ENCODE data around the gene TPM1.
"Not testable (repeated sequence)": the region's sequence is repeated elsewhere in the genome, so short reads cannot be mapped to it uniquely, and the experiment has no call there.

The TPM1 gene

DNA sequence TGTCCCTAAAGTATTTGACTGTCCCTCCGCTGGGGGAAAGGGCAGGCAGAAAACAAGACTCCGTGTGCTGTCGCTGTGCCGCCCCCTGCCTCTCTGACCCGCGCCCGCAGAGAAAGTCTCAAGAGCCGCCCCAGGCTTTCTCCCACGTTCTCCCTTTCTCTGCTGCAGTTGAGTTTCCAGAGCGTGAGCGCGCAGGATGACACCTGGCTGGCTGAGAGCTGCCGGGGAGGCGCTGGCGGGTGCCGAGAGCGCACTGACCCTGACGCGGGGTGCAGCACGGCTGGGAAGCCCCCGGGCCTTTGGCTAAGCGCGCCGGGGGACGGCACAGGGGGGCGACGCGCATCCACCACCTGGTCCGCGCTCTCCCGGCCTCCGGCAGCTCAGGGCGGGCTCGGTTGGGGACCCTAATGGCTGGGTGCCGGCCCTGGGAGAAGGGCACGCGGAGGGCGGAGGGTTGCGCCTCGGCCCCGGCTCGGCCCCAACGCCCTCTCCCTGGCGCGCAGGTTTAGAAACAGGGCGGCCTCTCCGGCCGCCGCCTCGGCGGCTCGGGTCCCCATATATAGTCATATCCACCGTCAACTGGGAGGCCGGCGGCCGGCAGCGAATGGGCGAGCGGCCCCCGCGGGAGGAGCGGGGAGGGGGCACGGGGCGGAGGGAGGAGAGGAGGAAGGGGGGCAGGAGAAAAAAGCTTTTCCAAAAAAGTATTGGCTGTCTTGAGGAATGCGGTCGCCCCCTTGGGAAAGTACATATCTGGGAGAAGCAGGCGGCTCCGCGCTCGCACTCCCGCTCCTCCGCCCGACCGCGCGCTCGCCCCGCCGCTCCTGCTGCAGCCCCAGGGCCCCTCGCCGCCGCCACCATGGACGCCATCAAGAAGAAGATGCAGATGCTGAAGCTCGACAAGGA is at the start of gene TPM1:
TSS of gene TPM1 (plus strand) at position 774 of the 903 bp plus-strand sequence. CDS start at position 857, 83 bp downstream.
- no peak for DNase-seq

DNA sequence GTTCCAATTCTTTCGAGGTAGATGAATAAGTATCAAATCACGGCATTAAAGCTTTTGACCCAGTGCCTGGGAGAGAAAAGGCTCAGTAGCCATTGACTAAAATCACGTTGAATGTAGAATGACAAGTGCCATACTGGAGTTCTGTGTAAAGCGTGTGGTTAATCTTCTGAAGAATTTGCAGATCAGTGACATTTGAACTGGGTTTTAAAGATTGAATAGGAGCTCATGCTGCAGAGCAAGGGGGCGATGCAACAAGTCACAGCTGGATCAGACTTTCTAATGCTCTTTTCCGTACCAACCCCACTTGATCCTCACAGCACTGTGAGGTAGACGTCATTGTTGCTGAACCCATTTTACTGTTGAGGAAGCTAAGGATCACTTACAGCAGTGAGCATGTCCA is 49.5 kb upstream of the TPM1 start:
- DNase-seq: no peak

DNA sequence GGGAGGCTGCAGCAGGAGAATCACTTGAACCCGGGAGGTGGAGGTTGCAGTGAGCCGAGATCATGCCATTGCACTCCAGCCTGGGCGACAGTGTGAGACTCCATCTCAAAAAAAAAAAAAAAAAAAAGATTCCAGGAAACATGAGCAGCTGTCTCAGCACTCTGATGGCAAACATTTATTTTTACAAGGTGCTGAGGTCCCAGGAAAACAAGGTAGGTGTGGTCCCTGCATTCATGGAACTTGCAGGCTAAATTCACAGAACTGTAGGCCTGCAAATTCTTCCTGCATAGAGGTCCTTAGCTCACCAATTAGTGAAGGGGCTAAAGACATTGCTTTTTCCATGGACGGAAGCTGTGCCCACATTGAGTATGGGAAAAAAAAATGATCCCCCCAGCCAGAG is 48.9 kb upstream of the TPM1 start:
- DNase-seq: not testable (repeated sequence)

DNA sequence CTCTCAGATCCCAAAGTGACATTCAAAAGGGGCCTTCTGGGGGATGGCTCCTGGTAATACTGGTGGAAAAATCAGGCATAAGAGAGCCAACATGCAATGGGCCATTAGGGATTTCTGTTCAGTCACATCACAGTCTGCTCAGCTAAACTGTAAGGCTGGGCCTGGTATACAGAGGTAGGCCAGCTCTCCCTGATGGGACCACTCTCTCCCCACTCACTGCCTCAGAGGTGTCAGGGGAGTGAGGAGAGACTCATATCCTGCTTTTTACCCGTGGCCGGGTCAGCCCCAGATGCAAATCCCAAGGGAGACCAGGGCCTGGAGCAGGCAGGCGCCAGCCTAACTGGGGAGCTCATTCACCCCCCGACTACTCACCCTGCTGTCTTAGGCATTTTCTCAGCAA is 48.1 kb upstream of the TPM1 start:
- DNase-seq: no peak

DNA sequence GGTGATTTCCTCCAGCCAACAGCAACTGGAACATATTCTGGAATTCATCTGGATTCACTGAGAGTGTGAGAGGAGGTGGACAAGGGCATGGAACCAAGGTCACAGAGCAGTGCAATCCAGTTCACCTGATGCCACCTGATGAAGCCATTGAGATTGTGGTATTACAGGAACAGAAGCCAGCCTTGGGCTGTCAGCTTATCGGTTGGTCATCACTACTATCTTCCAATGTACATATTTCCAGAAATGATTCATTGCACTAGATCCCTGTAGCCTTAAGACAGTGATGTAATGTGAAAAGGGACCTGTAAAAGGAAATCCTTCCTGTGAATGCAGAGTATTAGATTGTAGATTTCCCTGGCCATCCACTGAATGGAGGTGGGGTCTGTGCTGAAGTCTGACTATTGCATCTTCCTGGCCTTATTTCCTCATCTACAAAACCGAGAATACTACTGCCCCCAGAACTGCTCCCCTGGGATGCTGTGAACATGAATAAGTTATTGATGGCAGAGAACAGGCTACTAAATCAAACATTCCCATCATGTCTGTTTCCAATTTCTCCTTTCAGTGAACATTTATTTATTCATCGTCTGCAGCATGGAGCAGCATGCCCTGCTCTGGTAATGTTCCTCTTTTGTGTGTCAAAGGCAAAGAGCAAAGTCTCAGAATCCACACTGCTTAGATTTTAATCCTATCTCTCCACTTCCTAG is 47.4 kb upstream of the TPM1 start:
- DNase-seq: no peak

DNA sequence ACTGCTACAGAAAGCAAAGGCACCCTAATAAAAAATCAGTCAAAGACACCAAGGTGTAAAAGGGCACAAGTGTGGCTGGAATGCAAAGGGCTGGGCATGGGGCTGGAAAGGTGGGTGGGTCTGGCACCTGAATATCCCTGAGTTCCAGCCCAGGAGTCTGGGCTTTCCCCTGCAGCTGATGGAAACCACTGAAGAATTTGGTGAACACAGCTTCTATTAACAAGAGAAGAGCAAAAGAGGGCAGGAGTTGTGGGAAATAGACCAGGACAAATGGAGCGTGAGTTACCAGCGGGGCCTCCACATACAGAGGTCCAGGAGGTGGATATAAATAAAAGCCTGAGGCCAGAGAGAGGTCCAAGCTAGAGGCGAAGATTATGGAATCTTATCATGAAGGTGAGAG is 45.1 kb upstream of the TPM1 start:
- no peak for DNase-seq

DNA sequence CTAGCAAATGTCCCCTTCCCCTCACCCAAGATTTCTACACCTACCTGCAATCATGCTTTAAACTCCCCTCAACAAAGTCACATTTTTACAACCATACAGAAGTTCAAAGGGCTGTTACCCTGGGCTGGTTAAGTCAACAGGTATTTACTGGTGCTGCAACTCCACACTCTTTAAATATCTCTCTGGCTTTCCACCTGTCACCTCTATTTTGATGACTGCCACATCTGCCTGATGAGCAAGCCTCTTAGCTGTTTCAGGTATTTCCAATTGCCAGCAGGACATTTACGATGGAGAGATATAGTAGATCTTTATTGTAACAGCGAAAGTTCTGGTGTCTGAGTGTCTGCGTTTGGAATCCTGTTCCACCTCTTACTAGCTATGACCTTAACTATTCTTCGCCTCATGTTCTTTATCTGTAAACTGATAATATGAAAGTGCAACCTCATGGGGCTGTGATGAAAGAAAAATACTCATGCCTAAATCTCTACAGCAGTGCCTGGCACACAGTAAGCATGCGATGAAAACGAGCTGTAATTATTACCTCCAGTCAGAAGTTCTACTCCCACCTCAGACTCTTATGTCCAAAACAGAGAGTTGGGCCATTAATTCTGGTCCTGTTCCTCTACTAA is 44.2 kb upstream of the TPM1 start:
- DNase-seq: no peak

DNA sequence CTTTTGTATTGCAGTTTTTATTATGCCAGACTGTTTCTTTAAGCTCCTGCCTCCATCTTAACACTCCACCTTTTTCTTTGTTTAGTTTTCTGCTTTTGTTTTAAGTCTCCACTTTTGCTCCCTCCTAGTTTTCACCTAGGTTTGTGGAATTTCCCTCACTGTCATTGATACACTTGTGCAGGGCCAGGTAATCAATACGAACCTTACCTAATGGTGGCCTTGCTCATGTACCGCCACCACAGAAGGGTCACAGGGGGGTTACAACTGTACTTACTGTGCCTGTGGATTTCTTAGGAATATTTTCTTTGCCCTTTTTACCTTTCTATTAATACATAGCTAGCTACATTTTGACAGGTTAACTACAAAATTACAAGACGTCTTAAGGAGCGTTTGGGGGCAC is 43.4 kb upstream of the TPM1 start:
- DNase-seq: no peak

DNA sequence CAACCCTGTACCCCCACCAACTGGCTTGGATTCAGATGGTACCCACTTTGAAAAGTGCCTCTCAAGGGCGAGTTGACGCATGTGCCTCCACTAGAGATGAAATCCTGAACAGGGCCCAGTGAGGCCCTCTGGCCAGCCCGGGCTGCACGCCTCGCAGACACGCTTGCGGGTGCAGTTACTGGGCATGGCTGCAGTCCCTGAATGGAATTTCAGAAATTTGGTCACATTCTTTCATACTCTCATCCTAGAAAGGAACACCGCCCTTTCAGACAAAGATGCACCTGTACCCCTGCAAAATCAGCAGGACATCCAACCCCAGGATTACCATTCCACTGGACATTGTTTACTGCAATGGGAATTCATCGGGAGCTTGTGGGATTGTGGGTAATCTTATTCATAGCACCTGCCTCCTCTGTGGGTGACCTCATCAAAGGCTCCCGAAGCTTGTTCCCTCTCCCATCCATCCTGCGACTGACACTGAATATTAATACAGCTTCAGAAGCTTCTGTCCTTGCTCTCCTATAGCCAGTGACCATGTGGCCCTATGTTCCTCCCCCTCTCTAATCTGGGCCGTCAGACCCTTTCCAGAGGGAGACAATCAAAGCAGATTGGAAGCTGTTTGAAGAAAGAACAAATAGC is 42.5 kb upstream of the TPM1 start:
- no peak for DNase-seq

DNA sequence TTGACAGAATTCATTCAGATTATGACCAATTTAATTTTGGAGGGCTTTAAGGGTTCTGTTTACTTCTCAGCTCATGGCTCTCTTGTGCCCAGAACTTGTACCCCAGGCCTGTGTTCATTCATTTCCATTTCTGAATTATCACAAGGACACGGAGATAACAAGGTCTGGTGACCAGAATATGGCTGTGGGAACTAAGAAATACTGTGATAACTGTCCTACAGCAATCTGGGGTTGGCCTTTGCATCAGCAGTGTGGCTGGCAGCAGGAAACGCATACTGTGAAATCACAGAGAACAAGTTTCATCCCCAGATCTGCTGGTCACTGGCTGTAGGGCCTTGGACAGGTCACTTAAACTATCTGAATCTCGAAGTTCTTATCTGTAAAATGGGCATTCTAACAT is 41.8 kb upstream of the TPM1 start:
- DNase-seq: no peak

DNA sequence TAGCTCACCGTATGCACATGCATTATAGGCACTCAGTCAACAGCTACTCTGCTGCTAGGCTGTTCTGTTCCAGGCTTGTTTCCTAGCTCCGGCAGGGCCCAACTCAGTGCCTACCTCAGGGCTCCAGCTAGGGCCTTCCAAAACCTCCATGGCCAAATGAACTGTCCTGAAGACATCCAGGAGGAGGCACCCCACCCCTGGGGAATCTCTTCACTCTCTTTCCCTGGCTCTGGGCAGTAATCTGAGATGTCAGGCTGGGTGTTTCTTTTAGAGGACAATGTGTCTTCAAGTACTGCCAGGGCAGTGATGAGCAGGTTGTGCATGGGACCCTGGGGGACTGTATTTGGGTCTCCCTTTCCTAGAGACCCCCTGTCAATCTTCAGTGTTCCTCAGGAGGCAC is 38.3 kb upstream of the TPM1 start:
- no peak for DNase-seq

DNA sequence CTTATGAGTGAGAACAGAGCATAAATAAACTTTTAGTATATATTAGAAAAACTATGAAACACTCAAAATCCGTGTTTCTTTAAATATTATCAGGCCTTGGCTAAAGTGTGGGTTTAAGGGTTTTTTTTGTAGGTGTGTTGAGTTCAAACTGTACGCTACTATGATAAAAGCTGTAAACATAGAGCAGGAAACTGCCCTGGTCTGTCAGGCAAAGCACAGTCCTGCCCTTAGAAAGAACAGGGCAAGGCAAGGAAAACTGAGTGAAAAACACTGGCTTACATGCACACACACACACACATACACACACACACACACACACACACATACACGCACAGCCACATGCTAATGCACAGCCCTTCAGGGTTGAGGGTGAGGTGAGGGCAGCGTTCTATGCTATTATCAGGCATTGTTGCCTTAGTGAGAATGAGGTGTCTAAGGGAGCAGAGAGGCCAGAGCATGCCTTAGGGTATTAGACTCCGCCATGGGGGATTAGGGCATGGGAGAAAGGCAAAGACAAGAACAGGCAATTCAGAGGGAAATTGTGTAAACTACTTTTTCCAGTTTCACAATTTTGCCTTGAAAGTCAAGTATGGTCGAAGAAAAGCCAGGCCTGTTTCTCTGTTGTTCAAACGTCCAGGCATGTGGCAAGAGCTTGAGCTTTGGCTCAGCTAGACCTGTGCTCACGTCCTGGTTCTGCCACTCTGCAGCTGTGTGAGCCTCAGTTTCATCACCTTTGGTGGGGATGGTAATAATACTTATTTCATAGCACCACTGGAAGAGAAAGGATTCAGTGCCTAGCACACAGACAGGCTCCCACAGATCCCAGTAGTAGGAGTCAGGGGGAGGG is 36.3 kb upstream of the TPM1 start:
- no peak for DNase-seq

DNA sequence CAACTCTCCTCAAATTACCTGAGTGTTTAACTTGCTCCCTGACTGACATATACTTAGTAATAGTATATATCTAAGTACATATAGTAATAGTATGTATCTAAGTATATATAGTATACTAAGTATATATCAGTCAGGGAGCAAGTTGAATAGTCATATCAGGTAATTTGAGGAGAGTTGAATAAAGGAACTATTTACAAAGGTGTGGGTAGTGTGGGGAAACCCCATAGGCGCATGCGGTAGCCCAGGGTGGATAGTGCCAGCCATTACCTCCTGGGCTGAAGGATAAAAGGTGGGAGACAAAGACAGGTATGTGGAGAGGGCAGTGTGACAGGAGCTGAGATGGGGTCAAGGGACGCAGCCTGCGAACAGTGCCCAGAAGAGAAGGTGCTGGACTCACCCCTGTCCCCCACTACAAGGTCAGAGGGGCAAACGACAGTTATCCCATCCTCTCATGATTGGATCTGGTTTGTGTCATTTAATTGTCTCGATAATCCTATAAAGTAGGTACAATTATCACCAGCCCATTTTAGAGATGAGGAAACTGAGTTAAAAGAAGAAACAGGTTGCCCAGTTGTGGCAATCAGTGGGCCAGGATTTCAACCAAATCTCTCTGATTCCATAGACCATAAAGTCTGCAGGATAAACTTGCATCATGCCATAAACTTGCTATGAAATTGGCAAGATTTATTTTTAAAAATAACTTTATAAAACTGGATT is 34.1 kb upstream of the TPM1 start:
- no peak for DNase-seq

DNA sequence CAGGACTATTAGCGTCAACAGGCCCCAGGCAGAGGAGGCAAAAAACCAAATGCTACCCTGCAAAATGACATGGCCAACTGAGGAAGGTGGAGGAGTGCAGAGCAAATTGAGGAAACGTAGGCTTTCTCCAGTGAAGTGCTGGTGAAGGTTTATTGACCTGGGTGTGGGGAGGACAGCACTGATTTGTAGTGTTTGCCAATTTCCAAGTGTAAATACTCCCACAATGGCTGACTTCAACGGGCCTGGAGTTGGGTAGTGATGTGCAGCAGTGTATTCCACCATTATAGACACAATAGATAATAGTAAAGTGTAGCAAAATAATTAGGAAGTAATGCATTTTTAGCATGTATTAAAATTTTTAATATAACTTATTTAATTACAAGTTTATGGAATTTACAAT is 32.2 kb upstream of the TPM1 start:
- no peak for DNase-seq

DNA sequence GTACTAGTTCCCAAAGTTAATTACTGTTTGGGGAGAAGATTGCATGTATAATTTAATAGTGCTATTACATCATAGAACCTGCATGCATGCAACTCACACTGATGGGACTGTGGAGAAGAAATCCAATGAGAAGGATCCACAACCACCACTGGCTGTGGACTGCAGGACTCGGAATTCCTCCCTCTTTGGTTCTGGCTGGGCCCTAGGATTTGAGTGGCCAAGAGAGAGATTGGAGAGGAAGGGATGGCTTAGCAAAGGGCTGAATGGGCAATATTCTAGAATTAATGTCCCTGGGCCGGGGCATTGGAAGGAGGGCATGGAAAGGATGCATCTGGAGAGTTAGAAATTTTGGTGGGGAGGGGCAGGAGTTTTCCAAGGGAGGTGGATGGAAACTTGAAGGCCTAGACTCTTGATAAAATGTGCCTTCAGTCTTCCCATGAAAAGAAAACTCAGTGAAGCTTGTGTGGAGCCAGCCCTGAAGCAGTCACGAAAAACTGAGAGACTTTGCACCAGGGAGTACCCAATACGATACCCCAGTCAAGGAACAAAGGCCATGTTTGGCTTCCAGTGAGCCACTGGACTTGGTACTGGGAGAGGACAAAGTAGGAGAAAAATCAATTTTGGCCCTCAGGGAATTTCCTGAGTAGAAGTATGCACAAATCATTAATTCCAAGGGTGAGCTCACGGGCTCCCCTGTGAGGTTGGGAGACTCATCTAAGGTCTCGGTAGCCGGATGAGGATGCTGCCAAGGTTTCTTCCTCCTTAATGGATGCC is 31.4 kb upstream of the TPM1 start:
- no peak for DNase-seq

DNA sequence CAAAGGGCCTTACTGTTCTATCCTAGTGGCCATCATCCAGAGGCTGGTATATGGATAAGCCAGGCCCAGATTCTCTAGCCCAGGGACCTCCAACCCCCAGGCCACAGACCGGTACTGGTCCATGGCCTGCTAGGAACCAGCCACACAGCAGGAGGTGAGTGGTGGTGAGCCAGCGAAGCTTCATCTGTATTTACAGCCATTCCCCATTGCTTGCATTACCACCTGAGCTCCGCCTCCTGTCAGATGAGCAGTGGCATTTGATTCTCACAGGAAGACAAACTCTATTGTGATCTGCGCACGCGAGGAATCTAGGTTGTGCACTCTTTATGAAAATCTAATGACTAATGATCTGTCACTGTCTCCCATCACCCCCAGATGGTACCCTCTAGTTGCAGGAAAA is 30.1 kb upstream of the TPM1 start:
- DNase-seq: no peak

DNA sequence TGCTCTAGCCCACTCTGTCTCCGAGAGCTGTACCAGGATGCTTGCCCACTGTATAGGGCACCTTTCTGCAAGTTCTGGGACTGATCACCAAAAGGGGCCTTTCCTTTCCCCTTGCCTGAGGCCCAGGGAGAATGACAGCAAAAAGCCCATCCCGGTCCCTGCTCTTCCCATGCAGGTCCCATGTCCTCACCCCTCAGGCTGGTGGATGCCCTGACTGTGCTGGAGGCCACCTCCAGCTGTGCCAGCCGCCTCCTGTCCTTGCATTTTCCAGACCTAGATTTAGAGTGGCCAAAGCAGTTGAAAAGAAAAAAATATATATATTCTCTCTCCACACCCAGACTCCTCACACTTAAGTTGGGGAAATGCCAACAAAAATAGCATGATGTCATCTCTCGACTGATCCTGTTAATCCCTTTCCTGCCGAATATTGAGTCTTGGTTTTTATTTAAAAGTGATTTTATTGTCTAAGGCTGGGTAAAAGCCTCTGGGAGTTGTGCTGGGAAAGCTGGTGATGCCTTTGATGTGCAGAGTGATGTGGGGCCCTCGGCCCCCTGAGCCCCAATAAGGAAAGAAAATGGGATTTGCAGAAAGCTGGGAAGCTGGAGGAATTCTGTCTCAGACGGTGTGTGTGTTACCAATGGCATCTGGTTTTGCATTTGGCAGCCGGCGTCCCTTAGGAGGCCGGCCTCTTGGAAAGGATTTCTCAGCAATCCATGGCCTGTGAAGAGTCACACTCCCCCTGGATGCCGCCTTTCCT is 29.3 kb upstream of the TPM1 start:
- no peak for DNase-seq

DNA sequence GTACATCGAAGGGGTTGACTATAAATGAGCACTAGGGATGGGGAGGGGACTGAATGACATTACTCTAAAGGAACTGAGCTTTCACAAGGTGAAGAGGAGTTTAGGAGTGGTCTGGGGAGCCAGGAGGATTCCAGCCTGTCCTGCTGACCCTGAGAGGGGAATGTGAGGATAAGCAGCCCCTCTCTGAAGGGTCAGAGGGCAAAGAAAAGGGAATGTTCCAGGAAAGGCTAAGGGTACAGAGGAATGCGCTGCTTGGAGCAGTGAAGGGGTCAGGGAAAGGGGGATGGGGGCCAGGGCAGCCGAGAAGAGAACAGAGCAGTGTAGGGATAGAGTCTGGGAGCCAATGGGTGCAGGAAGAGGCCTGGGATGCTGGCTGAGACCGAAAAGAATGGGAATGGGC is 28.0 kb upstream of the TPM1 start:
- DNase-seq: no peak

DNA sequence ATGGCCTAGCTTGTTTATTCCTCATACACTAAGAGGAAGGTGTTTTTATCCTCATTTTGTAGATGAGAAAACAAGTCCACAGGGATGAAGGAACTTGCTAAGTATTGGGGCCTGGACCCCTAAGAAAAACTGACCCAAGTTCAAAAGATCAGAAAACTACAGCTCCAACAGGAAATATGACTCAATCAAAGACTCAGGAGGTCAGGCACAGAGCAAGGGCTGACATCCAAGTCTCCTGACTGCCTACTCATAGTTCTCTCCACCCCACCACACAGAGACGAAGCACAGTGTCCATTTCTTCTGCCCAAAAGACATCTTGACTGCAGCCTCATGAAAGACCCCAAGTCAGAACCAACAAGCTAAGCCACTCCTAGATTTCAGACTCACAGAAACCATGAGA is 26.9 kb upstream of the TPM1 start:
- DNase-seq: no peak

DNA sequence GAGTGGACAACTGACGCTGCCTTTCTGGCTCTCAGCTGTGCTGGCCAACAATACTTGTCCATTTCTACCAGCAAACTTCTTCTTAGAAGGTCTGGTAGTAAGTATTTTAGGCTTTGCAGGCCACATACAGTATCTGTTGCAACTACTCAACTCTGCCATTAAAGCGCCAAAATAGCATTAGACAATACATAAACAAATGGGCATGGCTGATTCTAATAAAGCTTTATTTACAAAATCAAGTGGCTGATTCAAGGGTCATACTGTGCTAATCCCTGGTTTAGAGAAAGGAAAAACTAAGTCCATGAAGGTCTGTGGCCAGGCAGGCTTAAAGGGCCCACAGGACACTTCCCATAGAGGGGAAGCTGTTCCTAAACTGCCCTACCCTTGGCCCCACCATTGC is 26.3 kb upstream of the TPM1 start:
- no peak for DNase-seq

Data from hematopoietic multipotent progenitor cell treated with erythropoietin and hydrocortisone succinate and interleukin-3 and kit ligand, for 8 days (in vitro differentiated cells).